GM10266 (cell line): ENCODE data around the gene ECD.
"Not testable (repeated sequence)": the region's sequence is repeated elsewhere in the genome, so short reads cannot be mapped to it uniquely, and the experiment has no call there.

ENCODE experiments used
- DNase-seq: peaks from one replicate; pipeline ENCODE4 v3.0.0; 2012; ENCODE audit errors: extremely low spot score
- TF ChIP-seq, protein P1 (sequence below): IDR thresholded peaks from 2 replicates; pipeline ENCODE4 v1.5.1; 2012; ENCODE audit warnings: mild to moderate bottlenecking, low read depth; ENCODE audit not compliant: control insufficient read depth, insufficient read depth; ENCODE audit errors: missing control alignments

Gene ECD

DNA sequence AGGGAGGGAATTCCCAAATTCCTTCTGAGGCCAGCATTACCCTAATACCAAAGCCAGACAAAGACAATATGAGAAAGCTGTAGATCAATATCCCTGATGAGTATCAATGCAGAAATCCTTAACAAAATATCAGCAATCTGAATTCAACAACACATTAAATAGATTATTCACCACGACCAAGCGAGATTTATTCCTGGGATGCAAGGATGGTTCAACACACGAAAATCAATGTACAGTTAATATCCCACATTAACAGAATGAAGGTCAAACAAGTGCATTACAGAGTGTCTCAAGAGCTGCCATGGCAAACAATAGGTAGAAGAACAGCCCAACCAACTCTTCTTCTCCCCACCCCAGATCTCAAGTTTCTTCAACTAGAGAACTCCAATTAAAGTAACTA, 6.1 kb downstream of the ECD start:
- TF ChIP-seq, protein P1, sequence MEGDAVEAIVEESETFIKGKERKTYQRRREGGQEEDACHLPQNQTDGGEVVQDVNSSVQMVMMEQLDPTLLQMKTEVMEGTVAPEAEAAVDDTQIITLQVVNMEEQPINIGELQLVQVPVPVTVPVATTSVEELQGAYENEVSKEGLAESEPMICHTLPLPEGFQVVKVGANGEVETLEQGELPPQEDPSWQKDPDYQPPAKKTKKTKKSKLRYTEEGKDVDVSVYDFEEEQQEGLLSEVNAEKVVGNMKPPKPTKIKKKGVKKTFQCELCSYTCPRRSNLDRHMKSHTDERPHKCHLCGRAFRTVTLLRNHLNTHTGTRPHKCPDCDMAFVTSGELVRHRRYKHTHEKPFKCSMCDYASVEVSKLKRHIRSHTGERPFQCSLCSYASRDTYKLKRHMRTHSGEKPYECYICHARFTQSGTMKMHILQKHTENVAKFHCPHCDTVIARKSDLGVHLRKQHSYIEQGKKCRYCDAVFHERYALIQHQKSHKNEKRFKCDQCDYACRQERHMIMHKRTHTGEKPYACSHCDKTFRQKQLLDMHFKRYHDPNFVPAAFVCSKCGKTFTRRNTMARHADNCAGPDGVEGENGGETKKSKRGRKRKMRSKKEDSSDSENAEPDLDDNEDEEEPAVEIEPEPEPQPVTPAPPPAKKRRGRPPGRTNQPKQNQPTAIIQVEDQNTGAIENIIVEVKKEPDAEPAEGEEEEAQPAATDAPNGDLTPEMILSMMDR: no peak
- DNase-seq: no peak

DNA sequence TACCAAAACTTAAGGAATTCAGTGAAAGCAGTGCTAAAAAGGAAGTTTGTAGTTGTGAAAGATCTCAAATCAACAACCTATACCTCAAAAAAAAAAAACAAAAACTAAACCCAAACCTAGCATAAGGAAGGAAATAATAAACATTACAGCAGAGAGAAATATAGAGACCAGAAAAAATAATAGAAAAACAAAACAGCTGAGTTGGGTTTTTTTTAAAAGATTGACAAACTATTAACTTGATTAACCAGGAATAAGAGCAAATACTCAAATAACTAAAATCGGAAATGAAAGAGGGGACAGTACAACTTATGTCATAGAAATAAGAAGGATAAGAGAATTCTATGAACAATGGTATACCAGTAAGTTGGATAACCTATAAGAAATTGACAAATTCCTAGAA, 6.7 kb downstream of the ECD start:
- TF ChIP-seq, protein P1: no peak
- no peak for DNase-seq

DNA sequence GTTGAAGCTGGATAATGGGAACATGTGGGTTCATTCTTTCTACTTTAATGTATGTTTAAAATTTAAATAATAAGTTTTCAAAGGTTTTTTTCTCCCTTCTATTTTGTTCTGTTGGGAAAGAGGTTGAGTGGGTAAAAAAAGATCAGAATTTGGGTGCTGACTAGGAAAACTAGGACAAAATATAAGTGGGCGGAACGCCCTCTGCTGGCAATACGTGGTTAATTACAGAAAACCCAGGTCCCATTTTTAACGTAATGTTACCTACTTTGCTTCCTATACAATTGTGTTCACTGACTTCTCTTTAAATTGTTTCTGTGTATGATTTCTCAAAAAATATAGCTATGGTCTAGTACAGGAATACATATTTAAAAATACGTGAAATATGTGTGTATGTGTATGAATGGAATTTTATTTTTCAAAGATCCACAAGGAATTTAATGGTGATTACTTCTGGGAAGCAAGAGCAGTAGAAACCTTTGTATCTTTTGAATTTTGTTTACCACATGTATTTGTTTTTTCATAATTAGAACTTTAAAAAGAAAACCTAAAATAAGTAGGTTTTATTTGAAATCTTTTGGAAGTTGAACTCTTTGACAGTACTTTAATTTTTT, 8.7 kb downstream of the ECD start:
- DNase-seq: peak; percentile 40
- TF ChIP-seq, protein P1: peak; percentile 66

DNA sequence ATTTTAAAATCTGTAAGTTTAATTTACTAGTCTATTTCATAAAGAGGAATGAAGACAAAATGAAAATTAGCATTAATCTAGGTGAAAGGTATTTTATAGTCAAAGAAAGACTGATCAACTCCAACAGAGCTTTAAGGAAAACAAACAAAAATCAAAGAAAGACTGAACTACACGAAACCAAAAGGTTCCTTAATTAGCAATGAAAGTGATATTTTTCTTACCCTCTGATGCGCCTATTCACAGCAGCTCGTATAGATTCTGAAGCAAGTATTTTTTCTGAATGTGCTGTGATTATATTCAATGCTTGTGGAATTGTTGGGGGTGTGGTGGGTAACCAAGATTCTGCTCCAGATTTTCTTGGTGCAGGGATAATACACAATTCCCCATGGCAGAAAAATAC, 11.8 kb downstream of the ECD start:
- no peak for DNase-seq

DNA sequence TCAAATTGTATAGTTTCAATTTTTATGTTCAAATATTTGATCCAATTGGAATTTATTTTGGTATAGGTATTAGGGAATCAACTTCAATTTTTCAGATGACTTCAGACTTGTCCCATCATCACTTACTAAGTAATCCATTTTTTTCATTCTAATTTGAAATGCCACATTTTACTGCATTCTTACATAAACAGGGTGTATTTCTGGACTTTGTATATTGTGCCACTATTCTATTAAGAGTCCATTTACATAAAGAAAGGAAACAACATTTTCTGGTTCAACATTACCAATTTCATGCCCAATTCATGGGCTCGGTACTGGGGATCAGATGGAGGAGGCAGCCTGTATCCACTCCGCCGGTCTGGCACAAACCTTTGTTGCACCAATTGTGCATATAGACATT, 15.8 kb downstream of the ECD start:
- TF ChIP-seq, protein P1: no peak
- DNase-seq: no peak

More for the DNA sequence above, 11.8 kb downstream of the ECD start:
- TF ChIP-seq, protein P1: no peak

DNA sequence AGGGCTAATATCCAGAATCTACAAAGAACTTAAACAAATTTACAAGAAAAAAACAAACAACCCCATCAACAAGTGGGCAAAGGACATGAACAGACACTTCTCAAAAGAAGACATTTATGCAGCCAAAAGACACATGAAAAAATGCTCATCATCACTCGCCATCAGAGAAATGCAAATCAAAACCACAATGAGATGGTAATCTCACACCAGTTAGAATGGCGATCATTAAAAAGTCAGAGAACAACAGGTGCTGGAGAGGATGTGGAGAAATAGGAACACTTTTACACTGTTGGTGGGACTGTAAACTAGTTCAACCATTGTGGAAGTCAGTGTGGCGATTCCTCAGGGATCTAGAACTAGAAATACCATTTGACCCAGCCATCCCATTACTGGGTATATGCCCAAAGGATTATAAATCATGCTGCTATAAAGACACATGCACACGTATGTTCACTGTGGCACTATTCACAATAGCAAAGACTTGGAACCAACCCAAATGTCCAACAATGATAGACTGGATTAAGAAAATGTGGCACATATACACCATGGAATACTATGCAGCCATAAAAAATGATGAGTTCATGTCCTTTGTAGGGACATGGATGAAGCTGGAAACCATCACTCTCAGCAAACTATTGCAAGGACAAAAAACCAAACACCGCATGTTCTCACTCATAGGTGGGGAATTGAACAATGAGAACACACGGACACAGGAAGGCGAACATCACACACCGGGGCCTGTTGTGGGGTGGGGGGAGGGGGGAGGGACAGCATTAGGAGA, 17.0 kb downstream of the ECD start:
- not testable (repeated sequence) for DNase-seq

DNA sequence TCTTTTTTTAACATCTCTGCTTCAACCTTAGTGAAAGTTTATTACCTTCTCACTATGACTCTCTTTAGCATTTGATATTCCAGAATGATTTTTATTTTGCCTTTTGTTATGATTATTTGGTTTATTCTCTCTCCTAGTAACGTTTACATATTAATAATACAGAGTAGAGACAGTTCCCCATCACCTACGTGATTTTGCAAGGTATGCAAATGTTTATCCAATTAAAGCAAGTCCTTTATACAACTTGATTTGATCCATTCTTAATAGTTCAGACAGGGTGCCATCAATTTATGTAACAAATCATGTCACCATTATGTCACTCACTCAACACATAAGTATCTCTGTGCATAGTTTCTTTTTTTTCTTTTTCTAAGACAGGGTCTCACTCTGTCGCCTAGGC, 26.2 kb downstream of the ECD start:
- DNase-seq: no peak

More for the DNA sequence above, 26.2 kb downstream of the ECD start:
- TF ChIP-seq, protein P1: no peak
